GM21528 (cell line): Measurements from ENCODE around the gene CACNA1C.

Experiments used
- ATAC-seq: cut with Tn5 transposase; IDR thresholded peaks from one replicate; pipeline ENCODE4 v1.9.1; 2021; ENCODE audit warnings: mild to moderate bottlenecking, moderate library complexity; ENCODE audit not compliant: unreplicated experiment, low FRiP score

Gene CACNA1C

DNA sequence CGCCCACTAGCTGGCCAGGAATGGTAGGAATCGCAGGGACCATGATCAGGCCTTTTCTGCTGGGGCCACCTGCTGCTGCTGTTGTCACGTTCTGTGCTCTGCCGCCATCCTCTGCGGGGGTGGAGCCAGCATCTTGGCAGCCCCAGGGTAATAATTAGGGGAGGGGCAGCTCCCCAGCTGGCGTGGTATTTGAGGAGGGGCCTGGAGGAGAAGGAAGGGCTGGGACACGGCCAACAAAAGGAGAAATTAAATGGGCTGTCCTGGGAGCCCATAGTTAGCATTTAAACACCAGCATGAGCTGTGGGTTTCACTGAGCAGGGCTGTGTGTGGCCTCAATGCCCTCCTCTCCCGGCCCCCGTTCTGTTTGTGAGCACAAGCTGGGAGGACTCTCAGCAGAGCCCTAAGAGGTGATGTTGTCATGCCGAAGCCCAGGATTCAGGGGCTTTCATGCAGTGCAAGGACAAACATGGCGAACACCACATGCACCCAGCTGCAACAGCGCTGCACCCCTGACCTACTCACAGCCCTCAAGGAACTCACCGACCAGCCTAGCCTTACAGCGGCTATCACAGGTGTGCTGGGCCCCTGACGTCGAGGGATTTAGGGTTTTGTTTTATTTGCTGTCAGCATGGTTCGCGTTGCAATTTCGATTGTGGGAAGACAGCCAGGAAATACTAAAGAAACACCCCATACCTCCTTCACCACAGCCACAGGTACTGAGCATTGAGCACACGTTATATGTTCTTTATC is 324.3 kb downstream of the CACNA1C start:
- ATAC-seq = no peak

DNA sequence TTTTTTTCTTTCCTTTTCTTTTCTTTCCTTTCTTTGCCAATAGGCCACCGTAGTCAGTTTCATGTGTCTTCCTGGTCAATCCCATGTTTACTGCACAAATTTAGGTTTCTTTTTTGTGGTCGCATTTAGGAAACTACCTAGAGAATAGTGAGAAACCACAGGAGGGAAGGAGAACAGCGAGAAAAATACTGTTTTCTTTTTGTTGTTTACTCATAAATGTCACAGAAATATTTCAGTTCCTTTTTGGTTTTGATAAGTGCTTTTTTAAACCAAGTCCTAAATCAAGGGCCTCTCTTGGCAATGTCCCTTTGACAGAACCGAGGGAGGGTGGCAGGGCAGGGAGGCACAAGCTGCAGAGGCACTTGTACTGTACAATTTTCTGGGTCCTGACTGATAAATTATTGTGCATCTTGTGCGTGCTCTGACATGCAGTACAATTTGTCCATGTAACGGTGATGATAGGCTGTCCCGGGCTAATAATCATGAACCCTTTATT is 326.1 kb downstream of the CACNA1C start:
- no peak for ATAC-seq

DNA sequence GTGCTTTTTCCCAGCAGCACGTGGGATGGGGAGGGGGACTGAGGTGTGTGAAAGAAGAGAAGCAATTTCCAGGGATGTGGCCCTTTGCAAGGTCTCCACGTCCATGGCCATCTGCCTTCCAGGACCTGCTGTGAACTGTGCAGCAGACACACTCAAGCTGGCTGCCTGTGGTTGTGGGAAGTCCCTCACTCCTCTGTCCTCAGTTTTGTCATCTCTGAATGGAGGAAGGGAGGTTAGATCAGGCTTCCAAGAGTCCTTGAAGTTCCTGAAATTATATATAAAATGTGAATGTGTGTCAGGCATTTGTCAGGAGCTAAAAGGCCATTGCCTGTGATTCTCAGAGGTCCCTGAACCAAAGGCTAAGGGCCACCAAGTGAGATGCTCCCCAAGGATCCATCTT is 328.2 kb downstream of the CACNA1C start:
- ATAC-seq = no peak

DNA sequence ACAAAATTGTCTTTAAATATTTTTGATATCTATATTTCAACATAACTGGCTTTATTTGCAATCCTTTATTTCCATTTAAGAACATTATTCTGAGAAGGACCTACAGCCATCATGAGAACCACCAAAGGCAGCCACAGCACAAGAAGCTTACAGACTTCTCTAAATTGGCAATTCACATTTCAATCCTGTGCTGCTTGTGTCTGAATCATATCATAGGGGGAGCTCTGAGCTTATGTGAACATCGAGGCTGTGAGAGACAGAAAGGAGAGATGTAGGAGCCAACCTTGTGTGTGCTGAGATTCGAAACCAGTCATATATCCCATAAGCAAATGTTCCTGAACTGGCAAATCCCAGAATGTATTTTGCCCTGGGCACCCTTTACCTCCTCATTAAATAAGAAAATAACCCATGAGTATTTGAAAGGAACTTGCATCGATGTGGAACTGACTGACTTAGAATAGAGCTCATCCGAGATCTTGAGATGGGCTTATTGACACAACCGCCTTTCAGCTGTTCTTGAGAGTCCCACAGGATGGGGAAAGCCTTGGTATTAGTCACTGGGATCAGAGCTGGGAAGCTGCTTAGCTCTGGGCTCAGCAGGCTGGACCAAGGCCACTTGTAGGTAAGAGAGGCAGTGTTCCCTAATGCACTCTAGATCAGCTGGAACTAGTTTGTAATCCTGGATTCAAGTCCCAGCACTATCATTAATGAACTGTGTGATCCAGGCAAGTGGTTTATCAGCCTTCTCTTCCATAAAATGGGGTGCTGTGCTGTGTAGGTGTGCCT is 329.8 kb downstream of the CACNA1C start:
- no peak for ATAC-seq

DNA sequence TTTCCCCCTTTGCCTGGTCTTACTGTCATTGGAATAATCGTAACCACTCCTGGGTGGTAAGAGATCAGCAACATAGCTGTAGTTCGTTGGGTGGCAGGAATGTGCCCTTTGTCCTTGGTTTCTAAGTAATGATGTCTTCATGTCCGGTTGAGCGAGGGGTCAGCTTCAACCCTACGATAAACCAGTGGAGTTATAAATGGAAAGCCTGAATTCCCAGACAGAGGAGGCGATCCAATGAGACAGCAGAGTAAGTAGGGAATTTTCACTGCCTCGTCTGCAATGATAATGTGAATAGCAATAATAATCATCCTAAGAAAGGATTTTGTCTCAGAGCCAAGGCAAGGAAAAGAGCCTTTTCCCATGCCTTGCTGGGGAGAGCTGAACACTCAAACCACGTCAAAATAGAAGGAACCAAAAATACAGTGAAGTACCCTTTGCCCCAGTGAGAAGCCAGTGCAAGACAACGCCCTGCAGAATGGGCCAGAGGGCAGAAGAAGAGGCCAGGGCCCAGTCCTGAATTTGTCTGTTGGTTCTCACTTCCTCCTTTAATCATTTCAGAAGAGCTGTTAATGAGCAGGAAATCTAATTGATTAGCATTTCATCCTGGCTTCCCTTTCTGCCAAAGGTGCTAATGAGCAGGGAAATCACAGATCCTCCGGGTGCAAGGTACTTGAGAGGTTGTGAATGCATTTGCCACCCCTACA is 330.7 kb downstream of the CACNA1C start:
- no peak for ATAC-seq

DNA sequence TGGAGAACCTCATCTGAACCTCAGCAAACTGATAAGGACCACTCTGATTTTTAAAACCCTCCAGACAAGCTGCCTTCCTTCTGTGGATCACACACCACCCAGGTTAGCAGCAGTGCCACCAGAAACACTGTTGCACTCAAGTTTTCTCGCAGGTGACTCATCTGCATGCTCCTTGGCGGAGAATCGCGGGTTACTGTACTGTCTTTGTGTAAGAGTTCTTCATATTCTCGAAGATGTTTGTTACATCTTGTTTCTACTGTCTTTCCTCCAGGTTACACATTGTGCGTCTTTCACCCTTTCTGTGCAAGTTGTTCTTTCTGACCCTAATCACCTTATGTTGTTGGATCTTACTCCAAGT is 331.2 kb downstream of the CACNA1C start:
- ATAC-seq = no peak

DNA sequence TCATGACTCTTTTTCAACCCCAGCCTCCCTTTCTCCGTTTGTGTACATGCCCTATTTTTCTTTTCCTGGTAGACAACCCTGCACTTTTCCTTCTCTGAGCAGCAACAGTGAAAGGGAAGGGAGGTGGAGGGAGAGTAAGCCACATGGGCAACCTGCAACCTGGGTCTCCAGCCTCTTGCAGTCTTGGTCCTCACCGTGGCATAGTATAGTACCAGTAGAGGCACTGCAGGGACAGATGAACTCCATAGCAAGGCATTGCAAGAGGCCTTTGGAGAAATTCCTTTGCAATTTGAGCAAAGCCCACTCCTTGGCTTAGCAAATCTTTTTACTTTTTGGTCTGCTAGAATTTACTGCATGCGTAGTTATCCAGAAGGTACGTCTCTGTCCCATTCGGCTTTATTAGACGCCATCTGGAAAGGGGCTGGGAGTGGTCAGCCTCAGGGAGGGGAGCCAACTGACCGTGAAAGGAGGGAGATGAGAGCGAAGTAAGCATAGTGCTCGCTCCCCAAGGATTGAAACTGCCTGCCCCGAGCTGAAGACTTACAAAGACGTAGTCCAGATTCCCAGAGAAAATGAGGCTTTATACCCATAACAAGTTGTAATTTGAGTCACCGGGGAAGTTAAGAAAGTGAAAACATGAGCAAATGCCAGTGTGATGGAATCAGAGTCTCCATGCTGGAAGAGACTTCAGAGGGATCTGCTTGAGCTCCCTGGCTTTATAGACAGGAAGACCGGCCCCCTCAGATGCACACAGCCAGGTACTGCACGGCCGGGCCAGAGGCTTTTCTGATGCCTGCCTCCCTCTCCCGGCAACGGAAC is 332.0 kb downstream of the CACNA1C start:
- ATAC-seq = no peak

DNA sequence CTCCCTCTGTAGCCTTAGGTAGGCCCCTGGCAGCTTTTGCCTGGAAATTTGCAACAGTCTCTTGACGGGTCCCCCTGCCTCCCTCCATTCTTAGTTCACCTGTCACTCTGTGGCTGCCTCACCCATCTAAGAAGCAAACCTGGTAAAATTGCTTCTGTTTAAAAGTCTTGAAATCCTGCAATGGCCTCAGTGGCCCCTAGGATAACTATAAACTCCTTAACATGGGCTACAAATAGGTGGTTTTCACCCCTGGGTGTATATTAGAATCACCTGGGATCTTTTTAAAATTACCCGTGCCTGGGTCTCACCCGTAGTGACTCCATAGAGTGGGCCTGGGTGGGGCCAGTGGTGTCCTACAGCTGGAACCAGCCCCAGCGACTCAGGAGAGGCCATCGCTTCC is 332.7 kb downstream of the CACNA1C start:
- ATAC-seq = no peak

DNA sequence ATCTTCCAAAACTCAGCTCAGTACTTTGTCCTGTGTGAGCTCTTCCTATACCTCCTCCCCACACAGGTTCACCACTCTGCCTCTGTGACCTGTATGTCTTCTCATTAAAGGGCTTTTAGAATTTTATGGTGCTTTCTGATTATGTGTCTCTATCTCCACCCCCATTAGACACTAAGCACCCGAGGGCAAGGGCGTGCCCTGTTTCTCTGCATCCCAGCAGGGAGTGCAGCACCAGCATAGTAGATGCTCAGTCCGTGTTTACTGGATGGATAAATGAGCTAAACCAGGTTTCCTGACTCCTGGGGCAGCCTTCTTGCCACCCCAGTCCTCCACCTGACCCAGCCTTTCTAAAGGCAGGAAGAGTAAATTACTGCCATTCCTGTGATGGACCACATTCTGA is 333.8 kb downstream of the CACNA1C start:
- no peak for ATAC-seq

DNA sequence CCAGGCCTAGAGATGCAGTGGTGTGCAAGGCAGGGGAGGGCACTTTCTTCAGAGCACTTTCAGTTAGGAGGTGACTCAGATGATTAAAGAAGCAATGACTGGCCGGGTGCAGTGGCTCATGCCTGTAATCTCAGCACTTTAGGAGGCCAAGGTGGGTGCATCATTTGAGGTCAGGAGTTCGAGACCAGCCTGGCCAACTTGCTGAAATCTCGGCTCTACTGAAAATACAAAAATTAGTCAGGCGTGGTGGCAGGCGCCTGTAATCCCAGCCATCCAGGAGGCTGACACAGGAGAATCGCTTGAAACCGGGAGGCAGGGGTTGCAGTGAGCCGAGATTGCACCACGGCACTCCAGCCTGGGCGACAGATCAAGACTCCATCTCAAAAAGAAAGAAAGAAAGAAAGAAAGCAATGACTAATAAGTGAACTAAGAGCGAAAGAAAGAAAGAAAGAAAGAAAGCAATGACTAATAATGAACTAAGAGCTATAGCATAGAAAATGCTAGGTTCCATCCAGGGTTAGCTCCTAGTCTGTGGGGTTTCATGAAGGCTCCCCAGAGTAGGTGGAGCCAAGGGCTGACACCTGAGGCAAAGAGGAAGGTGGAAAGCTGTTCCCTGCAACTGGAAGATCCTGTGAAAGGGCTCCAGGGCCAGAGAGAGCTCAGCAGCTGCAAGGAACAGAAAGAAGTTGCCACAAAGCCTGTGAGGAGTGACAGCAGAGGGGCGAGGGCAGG is 334.5 kb downstream of the CACNA1C start:
- peak; percentile 75 for ATAC-seq

DNA sequence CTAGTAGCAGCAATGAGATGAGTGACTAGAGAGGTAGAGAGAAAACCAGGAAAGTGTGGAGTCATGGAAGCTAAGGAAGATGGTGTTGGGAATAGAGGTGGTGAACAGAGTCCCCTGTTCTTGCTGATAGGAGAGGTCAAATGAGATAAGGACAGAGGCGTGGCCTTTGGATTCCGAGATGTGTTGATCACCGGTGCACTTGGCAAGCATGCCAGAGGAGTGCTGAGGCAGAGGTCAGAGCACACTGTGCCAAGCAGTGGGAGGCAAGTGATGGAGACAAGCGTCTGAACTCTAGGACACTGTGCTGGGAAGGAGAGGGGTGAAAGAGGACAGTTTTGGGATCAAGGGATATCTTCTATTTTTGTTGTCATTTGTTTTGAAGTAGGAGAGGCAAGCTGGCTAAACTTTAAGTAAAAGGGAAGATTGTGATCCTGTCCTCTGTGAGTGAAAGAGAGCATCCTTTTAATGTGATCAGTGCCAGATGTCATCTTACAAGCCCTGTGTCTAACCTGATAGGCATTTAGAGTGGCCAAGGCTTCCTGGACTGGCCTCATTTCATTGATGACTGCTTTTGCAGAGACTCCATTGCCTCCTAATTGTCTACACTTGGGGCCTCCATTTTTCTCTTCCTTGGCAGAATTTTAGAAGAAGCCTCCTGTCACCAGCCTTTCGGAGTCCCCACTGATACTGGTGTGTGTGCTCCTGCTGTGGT is 336.4 kb downstream of the CACNA1C start:
- no peak for ATAC-seq

DNA sequence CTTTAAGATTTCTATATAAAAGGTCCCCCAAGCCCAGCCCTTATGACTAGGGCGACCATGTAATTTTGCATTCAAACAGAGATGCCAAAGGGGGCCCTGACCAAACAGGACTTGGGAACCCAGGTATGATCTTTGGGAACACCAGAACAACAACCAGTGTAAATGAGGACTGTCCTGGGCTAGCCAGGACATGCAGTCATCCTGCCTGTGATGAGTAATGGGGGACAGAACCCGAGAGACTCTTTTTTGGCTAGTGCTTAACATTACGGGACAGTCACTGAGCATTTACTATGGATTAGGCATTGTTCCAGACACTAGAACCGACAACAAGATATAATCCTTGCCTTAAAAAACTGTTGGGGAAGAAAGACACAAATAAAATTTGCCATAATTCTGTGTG is 337.3 kb downstream of the CACNA1C start:
- ATAC-seq = no peak

DNA sequence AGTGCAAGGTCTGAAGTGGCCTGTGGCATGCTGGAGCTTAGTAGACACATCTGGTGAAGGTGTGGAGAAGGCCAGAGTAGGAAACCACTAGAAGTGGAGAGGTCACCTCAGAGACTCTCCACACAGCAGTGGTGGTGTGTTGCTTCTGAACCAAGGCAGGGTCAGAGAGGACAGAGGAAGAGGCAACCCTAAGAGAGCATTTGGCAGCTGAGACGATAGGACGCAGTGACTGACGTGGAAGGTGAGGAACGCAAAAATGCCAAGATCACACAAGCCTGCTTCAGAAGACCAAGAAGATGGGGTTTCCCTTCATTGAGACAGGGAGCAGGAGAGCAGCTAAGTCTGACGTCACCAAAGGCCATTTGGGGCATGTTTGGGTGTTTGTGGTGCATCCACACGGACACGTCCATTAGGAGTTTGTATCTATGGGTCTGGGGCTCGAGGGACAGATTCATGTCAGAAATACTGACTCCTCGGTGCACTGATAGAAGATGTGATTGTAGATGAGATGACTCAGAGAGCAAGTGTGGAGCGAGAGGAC is 338.1 kb downstream of the CACNA1C start:
- ATAC-seq = no peak

DNA sequence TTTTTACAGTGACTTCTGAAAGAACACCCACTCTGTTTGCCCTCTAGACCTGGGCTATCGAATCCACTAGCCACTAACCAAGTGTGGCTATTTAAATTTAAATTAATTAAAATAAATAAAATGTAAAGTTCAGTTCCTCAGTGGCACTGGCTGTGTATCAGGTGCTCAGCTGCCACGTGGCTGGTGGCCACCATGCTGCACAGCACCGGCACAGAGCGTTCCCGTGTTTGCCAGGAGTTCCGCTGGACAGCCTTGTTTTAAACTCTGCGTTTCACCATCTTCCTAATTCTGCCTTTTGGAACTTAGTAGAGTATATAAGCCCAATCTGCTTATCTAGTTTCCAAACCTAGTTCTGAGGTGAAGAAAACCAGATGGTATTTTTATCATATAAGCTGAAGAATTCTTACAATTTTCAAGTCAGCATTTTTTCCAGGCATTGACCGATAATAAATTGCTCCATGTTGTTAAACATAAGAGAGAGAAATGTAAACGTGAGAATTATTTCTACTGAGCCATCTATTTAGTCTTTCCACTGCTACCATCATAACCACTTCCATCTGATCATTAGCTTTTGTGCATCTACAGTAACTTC is 339.0 kb downstream of the CACNA1C start:
- ATAC-seq = no peak

DNA sequence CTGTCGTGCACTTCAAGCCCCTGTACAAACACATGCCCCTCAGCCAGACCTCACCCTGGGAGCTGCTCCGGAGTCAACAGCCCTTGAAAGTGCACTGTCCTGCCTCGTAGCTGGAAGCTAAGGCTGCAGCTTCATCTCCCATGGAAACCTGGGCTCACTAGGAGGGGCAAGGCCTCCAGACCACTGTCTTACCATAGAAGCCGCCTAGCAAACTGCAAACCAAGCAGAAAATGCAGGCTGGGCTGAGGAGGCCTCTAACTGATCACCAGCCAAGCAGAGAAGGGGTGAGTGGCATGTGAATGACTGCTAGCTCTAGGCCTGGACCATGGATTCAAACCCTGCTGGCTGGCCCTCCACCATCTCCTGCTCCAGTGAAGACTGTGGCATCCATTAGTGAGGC is 340.2 kb downstream of the CACNA1C start:
- ATAC-seq = no peak

DNA sequence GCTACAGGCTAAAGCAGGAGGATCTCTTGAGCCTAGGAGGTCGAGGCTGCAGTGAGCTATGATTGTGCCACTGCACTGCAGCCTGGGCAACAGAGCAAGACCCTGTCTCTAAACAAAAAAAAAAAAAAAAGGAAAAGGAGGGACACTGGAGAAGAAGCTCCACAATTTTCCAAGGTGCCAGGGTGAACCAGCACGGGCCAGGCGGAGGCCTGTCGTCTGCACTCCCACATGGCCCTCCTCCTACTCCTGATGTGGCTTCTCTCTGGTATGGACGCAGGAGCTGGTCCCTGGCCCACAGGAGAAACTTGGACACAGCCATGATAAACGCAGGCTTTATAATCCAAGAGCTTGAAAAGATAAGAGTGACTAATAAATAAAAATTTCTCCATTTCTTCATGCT is 341.2 kb downstream of the CACNA1C start:
- ATAC-seq = no peak

DNA sequence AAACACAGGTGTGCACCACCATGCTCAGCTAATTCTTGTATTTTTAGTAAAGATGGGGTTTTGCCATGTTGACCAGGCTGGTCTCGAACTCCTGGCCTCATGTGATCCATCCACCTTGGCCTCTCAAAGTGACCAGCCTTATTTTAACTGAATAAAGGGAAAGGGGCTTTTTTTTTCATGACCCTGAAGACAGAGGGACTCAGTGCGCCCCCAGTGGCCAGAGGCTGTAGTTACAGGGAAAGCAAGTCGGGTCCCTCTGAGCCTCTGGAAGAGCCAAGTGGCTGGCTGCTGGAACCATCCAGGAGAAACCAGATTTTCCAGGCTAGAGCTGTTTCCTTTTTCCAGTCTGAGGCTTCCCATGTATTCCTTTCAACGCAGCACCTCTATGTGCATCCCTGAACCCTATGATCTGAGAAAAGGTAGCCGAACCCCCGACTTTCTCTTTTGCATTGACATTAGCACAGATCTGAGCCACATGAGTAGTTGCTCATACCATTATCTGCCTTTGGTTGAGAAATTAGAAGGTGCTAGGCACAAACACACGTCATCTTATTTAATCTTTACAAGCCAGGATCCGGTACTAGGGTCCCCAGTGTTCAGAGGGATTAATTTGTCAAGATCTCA is 342.7 kb downstream of the CACNA1C start:
- no peak for ATAC-seq

DNA sequence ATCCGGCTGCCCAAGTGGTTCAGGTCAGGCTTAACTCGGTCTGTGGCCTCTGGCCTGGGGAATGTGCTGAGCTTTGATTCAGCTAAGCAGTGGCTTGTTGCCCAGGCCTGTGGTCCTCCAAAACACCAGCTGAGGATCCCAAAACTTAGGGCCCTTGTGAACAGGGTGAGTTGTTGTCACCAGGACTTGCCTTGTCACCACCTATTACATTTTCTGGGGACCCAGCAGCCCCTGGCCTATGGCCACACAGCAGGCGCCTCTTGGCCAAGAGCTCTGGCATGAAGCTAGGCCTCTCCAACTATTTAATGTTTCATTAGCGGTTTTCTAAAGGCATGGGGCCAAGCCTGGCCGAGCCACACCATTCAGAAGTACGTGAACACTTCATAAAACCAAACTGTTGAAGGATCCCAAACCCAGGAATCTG is 343.7 kb downstream of the CACNA1C start:
- no peak for ATAC-seq
